ENCODE data around the gene ANKMY1.

The ANKMY1 gene

GRCh38 chr2:240467659-240468302 is 90.0 kb downstream of the ANKMY1 start:
- no peak for DNase-seq

DNA sequence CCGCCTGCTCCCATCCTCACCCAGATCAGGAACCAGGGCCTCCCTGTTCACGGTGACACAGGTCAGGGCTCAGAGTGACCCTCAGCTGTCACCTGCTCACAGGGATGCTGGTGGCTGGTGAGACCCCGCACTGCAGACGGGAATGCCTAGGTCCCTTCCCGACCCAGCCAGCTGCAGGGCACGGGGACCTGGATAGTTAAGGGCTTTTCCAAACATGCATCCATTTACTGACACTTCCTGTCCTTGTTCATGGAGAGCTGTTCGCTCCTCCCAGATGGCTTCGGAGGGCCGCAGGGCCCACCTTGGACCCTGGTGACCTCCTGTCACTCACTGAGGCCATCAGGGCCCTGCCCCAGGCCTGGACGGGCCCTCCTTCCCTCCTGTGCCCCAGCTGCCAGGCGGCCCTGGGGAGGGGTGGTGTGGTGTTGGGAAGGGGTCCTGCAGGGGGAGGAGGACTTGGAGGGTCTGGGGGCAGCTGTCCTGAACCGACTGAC is 90.6 kb downstream of the ANKMY1 start:
- no peak for DNase-seq

GRCh38 chr2:240466579-240467148 is 91.1 kb downstream of the ANKMY1 start:
- no peak for DNase-seq

DNA sequence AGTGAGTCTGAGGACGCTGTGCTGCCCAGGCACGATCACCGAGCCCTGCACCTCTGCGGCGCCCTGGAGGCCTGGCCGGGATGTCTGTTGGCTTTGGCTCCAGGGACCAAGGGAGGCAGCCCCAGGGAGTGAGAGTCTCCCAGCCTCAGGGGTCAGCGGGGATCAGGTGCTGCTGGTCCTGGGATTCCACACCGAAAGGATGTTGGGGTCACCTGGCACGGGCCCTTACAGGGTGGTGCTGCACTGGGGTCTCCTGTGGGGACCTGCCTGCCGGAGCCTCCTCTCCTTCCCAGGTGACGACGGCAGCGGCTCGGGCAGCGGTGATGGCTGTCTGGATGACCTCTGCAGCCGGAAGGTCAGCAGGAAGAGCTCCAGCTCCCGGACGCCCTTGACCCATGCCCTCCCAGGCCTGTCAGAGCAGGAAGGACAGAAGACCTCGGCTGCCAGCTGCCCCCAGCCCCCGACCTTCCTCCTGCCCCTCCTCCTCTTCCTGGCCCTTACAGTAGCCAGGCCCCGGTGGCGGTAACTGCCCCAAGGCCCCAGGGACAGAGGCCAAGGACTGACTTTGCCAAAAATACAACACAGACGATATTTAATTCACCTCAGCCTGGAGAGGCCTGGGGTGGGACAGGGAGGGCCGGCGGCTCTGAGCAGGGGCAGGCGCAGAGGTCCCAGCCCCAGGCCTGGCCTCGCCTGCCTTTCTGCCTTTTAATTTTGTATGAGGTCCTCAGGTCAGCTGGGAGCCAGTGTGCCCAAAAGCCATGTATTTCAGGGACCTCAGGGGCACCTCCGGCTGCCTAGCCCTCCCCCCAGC is 91.8 kb downstream of the ANKMY1 start:
- DNase-seq = no peak

- DNase-seq = no peak
These were observed 92.5 kb downstream of the ANKMY1 start for GRCh38 chr2:240465268-240465764.

GRCh38 chr2:240464514-240465241 is 93.1 kb downstream of the ANKMY1 start:
- no peak for DNase-seq

- DNase-seq = no peak
These were observed 93.8 kb downstream of the ANKMY1 start for GRCh38 chr2:240463866-240464481.

DNA sequence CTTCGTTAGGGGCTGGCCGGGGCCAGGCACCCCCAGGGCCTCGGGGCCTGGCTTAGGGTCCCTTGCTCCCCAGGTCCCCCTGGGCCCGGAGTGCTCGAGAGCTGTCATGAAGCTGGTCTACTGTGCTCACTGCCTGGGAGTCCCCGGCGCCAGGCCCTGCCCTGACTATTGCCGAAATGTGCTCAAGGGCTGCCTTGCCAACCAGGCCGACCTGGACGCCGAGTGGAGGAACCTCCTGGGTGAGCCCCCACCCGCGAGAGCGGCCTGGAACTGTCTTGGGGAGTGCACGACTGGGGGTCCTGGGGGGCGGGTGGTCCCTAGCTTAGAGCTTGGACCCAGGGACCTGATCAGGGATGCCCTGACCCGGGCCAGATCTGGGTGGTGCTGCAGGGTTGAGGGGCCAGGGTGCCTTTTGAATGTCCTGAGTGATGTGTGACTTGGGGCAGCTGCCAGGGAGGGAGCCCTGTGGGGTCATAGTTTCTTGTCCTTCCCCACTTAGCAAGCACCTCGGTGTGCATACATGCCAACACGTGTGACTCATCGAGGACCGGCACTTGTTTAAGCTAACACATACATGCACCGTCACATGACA is 94.4 kb downstream of the ANKMY1 start:
- no peak for DNase-seq

DNA sequence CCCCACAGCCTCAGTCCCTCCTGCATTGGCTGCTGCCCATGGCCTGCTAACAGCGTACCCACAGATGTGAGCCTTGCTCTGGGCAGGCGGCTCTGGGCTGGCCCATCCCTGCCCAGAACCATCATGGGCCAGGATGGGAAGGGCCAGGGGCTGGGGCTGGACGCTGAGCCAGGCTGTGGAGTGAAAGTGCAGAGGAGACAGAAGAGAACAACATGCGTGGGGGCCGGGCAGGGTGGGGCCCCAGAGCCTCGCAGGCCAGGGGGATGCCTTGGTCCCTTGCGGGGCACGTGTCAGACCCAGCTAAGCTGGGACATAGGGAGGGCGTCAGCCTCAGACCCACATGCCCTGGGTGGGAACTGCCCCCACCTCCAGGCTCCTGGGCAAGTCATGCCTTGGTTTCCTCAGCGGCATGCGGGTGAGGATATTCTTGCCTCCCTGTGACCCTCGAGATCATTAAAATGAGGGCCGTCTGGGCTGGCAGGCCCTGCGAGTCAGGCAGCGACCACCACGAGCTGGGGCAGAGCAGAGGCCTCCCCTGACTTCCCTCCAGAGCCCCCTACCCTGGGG is 95.0 kb downstream of the ANKMY1 start:
- DNase-seq = no peak

DNA sequence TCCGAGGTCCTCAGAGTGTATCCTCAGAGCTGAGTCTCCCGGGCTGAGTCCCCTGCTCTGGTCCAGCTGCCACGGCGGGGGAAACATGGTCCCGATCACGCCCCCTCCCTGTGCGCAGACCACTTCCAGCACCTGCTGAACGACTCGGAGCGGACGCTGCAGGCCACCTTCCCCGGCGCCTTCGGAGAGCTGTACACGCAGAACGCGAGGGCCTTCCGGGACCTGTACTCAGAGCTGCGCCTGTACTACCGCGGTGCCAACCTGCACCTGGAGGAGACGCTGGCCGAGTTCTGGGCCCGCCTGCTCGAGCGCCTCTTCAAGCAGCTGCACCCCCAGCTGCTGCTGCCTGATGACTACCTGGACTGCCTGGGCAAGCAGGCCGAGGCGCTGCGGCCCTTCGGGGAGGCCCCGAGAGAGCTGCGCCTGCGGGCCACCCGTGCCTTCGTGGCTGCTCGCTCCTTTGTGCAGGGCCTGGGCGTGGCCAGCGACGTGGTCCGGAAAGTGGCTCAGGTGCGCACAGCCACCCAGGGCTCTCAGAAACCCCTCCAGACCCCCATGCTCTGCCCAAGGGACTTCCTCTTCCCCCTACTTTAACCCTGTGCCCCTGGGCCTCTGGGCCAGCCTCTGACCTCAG is 95.6 kb downstream of the ANKMY1 start:
- DNase-seq = no peak

- DNase-seq = no peak
These were observed 96.2 kb downstream of the ANKMY1 start for GRCh38 chr2:240461471-240462072.

GRCh38 chr2:240460781-240461431 is 96.9 kb downstream of the ANKMY1 start:
- DNase-seq = no peak

- DNase-seq = no peak
These were observed 97.5 kb downstream of the ANKMY1 start for GRCh38 chr2:240460253-240460711.

GRCh38 chr2:240459401-240460252 is 98.2 kb downstream of the ANKMY1 start:
- DNase-seq = peak; percentile 5

DNA sequence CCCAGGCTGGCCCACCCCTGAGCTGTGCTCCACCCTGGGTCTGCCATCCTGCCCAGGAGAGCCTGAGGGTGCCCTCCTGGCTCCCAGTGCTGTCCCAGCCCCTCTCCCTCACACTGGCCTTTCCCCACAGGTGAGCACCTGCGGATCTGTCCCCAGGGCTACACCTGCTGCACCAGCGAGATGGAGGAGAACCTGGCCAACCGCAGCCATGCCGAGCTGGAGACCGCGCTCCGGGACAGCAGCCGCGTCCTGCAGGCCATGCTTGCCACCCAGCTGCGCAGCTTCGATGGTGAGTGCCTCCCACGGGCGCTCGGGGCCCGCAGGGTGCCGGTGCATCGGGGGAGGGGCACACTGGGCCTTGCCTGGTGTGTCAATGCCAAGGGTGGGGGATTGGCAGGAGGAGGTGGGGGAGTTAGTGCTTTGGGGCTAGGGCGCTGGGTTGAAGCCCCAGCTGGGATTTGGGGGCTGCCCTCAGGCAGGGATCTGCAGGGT is 98.8 kb downstream of the ANKMY1 start:
- no peak for DNase-seq

DNA sequence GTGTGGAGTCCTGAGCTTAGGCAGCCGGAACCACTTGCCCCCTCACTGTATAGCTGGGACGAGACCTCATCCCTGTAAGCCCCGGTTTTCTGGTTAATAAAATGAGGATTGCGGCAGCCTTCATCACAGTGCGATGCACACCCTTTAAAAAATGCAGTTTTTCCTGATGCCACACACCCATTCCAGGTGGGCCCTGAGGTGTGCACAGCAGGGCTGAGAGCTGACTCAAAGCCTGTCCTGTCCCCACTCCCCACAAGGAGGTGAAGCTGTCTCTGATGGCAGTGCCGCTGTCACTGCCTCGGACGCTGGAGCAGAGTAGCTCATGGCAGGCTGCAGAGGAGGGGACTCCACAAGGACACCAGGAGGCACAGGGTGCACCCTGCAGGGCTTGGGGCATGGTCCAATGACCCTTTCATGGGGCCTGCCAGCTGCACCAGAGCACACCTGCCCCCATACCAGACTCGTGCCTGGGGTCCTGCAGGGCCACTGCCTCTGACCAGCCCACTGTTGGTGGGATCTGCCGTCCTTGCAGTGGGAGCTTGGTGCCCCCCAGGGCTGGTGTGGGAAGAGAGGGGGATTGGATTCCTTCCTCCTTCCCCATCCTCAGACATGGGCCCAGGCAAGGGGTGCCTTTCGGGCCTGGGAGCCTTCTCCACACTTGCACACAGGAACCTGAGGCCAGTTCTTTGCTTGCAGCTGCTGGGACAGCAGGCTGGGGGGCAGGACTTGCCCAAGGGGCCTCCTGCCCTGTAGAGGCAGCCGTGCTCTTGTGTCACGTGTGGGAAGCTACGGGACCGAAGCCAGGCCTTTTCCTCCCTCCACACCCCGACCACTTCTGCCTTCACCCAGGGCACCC is 99.5 kb downstream of the ANKMY1 start:
- DNase-seq = no peak

DNA sequence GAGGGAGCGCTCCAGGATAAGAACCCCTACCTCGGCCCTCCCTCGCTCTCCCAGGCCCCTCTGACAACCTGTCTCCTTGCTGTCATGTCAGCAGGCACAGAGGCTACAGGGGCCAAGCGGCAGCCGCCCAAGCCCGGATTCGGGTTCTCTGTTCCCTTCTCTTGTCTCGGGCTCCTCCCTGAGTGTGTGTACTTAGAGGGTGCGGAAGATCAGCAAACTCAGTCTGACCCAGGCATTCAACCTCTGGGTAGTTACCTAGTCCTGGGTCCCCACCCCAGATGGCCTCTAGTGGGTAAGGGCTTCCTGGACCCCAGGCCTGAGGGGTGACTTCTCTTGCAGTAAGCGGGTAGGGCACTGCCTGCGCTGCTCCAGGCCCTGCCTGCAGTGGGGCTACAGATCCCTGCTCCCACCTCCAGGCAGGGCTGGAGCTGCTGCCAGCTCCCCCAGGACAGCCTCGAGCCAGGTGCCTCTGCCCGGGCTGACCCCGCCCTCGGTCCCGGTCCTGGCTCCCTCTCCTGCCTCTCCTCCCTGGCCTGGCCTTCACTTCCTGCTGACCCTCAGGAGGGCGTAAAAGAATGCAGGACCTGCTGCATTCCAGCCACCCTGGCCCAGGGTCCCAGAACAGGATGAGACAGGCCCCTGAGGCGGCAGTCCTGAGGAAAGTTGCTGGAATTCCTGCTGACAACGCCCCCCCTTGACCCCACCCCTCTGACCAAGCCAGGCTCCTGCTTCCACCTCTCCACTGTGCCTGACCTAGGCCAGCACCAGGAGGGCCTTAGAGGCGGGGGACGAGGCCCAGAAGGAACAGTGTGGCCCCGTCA is 100.4 kb downstream of the ANKMY1 start:
- no peak for DNase-seq

Measured in NCI-H69 (cell line).